ENCODE measurements around the gene PRXL2C.
"Not testable (repeated sequence)": the region's sequence is repeated elsewhere in the genome, so short reads cannot be mapped to it uniquely, and the experiment has no call there.

PRXL2C gene

GRCh38 chr9:96649620-96650324 is 5.3 kb downstream of the PRXL2C start:
- DNase-seq (ENCODE audit: low spot score) = no peak

- DNase-seq (ENCODE audit: low spot score) = no peak
These were observed 8.8 kb downstream of the PRXL2C start for GRCh38 chr9:96646081-96646991.

GRCh38 chr9:96644137-96644536 is 11.0 kb downstream of the PRXL2C start:
- DNase-seq (ENCODE audit: low spot score) = no peak

- DNase-seq (ENCODE audit: low spot score) = no peak
These were observed 13.6 kb downstream of the PRXL2C start for GRCh38 chr9:96641514-96641913.

GRCh38 chr9:96638606-96639364 is 16.3 kb downstream of the PRXL2C start:
- DNase-seq (ENCODE audit: low spot score) = no peak

GRCh38 chr9:96636368-96636767 is 18.7 kb downstream of the PRXL2C start:
- no peak for DNase-seq (ENCODE audit: low spot score)

GRCh38 chr9:96633579-96633978 is 21.5 kb downstream of the PRXL2C start:
- not testable (repeated sequence) for DNase-seq (ENCODE audit: low spot score)

- no peak for DNase-seq (ENCODE audit: low spot score)
These were observed 28.2 kb downstream of the PRXL2C start for GRCh38 chr9:96626912-96627311.

- DNase-seq (ENCODE audit: low spot score) = no peak
These were observed 33.5 kb downstream of the PRXL2C start for GRCh38 chr9:96621618-96622017.

GRCh38 chr9:96620832-96621269 is 34.3 kb downstream of the PRXL2C start:
- no peak for DNase-seq (ENCODE audit: low spot score)

GRCh38 chr9:96620181-96620514 is 35.0 kb downstream of the PRXL2C start:
- no peak for DNase-seq (ENCODE audit: low spot score)

GRCh38 chr9:96619491-96620180 is 35.5 kb downstream of the PRXL2C start, which contains the start of gene CDC14B:
CDC14B (minus strand) TSS chr9:96619843; CDS start chr9:96619378, 465 bp downstream.
- peak; percentile 83 for DNase-seq (ENCODE audit: low spot score)

GRCh38 chr9:96619124-96619465 is 36.0 kb downstream of the PRXL2C start:
- DNase-seq (ENCODE audit: low spot score) = no peak

- no peak for DNase-seq (ENCODE audit: low spot score)
These were observed 36.7 kb downstream of the PRXL2C start for GRCh38 chr9:96618209-96619123.

- DNase-seq (ENCODE audit: low spot score) = no peak
These were observed 37.5 kb downstream of the PRXL2C start for GRCh38 chr9:96617439-96618185.

- no peak for DNase-seq (ENCODE audit: low spot score)
These were observed 38.2 kb downstream of the PRXL2C start for GRCh38 chr9:96616817-96617438.

- no peak for DNase-seq (ENCODE audit: low spot score)
These were observed 39.7 kb downstream of the PRXL2C start for GRCh38 chr9:96615411-96615810.

GRCh38 chr9:96614664-96615063 is 40.5 kb downstream of the PRXL2C start:
- DNase-seq (ENCODE audit: low spot score) = not testable (repeated sequence)

GRCh38 chr9:96612966-96613589 is 42.0 kb downstream of the PRXL2C start:
- DNase-seq (ENCODE audit: low spot score) = no peak
